ENCODE data around the gene MYL4.
"Not testable (repeated sequence)": the region's sequence is repeated elsewhere in the genome, so short reads cannot be mapped to it uniquely, and the experiment has no call there.

Gene MYL4

DNA sequence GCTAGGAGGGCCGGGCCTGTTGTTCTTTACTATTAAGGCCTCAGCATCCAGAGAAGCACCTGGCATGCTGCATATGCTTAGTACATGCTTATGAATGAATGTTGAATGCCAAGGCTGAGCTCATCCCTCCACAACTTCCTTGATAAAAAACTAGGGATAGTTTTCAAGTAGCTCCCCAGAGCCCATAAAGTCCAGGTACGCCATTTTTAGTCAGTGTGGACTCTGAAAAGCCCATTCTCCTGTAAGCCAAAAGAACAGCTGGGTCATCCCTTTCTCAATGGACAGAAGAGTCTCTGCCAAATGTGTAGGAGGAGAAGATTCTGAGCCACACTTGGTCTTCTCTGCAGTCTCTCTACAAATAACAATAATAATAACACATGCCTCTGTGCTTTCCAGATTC is 35.5 kb downstream of the MYL4 start:
- DNase-seq = no peak

DNA sequence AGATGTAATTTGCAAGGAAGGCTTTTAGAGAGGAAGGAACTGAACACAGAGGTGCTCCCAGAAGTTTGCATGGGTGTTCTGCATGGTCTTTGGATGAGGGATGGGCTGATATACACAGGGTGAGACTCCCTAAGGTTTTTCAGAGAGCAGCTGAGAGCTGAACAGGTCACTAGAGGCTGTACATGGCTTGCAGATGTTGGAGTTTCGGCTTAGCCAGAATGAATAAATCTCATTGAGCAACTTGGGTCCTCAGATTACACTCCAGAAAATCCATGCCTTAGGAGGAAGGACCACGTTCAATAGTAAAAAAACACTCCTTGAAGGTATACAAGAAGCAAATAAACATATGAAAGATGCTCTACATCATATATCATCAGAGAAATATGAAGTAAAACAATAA is 37.0 kb downstream of the MYL4 start:
- DNase-seq = no peak

GRCh38 chr17:47250855-47251254 is 41.7 kb downstream of the MYL4 start:
- no peak for DNase-seq

DNA sequence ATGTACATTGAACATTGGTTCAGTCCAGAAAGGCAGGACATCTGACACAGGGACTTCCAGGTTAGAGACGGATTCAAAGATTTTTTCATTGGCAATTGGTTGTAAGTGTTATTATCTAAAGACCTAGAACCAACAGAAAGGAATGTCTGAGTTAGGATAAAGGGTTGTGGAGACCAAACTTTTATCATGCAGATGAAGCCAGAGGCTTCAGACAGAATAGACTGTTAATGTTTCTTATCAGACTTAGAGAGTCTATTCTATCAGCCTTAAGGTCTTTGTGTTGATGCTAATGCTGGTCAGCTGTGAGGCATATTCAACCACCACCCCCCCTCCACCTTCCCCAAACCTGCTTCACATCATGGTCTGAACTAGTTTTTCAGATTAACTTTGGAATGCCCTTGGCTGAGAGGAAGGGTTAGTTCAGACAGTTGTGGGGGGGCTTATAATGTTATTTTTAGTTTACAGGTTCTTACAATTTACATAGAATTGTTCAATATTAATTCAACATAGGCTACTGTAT is 42.3 kb downstream of the MYL4 start:
- DNase-seq = no peak

- DNase-seq = no peak
Measured at GRCh38 chr17:47252209-47252608, 43.1 kb downstream of the MYL4 start.

DNA sequence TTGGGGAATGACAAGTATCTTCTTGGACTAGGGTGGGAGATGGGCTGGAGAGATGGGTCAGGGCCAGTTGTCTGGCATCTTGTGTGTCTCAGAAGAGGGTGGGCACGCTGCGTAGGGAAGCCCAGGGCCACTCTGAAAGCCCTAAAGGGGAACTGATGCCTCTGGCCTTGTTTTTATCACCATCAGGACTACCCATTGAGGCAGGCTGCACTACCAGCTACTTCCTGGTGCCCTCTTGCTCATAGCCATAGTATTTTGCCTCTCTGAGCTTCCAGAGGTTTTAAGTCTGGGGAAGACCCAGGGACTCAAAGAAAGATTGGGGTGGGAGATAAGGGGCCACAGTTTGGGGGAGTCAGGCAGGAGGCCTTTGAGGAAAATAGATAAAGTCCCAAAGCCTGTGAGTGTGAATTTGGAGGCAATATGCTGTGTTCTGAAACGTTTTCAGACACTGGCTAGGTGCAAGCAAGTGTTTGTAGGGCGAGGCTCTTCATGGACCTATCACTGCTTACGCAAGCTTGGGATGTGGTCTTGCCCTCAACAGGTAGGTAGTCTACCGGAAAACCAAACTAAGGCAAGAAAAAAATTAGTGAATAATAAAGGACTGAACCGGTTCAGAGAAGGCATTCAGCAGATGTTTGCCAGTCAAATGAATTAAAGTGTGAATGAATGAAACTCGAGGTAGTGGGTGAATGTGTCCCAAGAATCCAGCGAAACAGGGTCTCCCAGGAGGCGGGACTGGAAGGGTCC is 43.8 kb downstream of the MYL4 start:
- no peak for DNase-seq

DNA sequence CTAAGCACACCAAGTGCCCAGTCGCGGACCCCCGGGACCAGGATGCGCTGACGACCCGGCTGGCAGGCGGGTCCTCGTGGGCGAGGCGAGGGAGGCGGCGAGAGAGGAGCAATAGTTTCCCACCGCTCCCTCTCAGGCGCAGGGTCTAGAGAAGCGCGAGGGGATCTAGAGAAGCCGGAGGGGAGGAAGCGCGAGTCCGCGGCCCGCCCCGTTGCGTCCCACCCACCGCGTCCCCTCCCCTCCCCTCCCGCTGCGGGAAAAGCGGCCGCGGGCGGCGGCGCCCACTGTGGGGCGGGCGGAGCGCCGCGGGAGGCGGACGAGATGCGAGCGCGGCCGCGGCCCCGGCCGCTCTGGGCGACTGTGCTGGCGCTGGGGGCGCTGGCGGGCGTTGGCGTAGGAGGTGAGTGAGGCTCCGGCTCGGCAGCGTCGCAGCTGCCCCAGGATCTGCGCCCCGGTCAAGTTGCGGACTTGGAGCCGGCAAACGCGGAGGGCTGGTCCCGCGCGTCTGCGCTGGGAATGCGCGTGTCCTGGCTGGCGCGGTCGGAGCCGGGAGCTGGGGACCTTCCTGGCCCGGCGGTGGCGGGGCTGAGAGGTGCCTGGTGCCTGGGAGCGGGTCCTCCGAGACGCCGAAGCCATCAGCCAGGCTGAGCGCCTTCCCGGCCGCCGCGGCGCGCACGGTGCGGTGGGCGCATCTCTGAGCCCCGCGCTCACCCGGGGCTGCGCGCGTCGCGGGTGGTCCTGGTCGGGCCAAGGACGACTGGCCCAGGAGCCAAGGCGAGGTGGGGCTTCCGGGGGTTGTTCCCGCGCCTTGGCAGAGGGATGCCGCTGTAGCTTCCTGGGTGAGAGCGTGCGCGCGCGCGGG is 44.6 kb downstream of the MYL4 start, which contains the start of gene ITGB3:
TSS of gene ITGB3 (plus strand) at position 287 of the 862 bp plus-strand sequence. CDS start at position 322, 35 bp downstream.
- DNase-seq = peak; percentile 54

GRCh38 chr17:47254403-47254943 is 45.3 kb downstream of the MYL4 start:
- no peak for DNase-seq

DNA sequence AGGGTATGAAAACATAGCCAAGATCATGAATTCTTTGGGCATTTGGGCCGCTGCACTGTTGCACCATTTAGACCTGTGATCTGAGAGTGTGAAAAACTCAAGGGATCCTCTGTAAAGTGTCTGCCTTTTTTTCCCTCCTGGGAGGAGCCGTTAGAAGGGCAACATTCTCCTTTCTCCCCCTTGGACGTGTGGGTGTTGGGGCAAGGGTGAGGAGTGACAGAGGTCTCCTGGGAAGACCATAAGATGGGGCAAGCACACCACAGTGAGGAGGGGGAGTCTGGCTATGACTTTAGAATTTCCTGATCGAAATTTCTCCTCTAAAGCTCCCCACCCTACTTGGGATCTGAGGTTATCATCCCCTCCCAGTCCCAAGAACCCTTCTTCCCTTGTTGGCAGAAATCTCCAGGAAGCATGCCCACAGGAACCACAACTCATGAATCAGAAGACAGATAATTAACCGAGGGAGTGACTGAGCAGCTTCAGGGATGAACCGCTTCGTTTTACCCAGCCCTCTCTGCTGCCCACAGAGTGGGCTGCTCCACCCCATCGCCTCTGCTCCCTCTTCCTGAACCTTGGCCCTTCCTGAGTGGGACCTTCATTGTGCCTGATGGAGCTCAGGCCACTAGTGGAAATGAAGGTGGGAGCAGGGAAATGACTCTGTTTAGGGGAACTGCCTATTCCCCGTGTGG is 48.6 kb downstream of the MYL4 start:
- no peak for DNase-seq

DNA sequence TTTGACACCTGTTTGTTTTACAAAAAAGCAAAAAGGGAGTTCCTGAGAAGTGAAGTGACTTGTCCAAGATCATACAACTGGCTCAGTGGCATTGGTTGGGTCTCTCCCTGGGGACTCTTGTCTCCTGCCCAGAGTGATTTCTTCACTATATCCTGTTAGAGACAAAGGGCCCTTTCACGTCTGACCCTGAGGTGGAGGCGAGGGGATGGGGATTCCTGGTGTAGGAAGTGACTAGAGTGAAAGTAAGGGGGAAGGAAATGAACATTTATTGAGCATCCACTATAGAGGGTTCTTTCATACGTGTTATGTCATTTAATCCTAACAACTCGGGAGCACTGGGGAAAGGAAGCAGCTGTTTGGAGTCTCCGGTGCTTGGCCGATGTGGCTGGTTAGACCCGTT is 53.4 kb downstream of the MYL4 start:
- no peak for DNase-seq

DNA sequence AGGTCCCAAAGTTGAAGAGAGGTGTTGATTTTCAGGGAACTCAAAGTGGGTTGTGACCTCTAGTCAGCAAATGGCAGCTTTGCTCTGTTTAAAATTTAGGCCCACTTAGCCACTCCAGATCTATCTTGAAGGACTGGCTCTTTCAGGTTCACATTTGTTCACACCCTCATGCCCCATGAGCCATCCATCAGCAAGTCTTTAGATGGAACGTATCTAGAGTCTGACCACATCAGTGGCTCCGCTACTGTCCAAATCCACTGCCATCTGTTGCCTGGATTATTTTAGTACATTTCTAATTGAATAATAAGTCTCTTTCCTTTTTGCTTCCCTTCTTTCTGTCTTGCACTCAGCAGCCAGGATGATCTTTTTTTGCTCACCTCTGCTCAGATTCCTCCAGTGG is 55.0 kb downstream of the MYL4 start:
- no peak for DNase-seq

DNA sequence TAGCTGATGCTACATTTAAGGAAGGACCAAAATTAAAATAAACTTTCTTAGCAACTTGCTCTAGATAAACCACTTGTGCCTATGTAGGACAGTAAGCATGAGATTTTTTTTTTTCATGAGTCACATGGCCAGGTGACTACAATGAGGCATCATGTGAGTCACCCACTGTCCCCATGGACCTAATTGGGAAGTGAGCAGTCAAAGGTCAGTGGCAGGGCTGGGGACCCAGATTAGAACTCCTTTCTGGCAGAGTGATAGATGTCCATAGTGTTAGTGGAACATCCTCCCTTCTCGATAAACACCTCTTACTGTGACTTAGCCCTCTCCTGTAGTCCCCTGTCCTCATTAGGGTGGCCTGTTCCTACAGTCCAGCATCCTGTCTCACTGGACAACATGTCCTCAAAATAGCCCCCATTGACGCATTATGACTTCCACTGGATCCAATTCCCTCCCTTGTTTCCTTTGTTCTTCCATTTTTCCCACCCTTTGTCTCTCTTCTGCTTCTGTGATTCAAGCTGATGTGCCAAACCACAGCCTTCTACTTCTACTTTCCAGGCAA is 56.9 kb downstream of the MYL4 start:
- DNase-seq = no peak

GRCh38 chr17:47266782-47267181 is 57.6 kb downstream of the MYL4 start:
- no peak for DNase-seq

GRCh38 chr17:47267354-47267828 is 58.2 kb downstream of the MYL4 start:
- DNase-seq = no peak

DNA sequence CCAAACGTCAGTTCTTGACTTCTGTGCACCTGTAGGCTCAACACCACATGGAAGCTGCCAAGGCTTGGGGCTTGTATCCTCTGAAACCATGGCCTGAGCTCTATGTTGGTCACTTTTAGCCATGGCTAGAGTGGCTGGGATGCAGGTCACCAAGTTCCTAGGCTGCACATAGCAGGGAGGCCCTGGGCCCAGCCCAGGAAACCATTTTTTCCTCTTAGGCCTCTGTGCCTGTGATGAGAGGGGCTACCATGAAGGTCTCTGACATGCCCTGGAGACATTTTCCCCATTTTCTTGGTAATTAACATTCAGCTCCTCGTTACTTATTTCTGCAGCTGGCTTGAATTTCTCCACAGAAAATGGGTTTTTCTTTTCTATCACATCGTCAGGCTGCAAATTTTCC is 59.8 kb downstream of the MYL4 start:
- DNase-seq = not testable (repeated sequence)

DNA sequence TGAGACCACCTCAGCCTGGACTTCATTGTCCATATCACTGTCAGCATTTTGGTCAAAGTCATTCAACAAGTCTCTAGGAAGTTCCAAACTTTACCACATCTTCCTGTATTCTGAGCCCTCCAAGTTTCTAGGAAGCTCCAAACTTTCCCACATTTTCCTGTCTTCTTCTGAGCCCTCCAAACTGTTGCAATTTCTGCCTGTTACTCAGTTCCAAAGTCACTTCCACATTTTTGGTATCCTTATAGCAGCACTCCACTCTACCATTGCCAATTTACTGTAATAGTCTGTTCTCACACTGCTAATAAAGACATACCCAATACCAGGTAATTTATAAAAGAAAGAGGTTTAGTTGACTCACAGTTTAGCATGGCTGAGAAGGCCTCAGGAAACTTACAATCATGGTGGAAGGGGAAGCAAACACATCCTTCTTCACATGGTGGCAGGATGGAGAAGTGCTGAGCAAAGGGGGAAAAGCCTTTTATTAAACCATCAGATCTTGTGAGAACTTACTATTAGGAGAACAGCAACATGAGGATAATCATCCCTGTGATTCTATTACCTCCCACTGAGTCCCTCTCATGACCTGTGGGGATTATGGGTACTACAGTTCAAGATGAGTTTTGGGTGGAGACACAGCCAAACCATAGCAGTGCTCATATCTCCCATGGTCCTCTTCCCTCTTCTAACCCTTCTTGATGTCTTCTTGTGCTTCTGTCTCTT is 60.6 kb downstream of the MYL4 start:
- not testable (repeated sequence) for DNase-seq

- DNase-seq = no peak
Measured at GRCh38 chr17:47270946-47271705, 62.0 kb downstream of the MYL4 start.

DNA sequence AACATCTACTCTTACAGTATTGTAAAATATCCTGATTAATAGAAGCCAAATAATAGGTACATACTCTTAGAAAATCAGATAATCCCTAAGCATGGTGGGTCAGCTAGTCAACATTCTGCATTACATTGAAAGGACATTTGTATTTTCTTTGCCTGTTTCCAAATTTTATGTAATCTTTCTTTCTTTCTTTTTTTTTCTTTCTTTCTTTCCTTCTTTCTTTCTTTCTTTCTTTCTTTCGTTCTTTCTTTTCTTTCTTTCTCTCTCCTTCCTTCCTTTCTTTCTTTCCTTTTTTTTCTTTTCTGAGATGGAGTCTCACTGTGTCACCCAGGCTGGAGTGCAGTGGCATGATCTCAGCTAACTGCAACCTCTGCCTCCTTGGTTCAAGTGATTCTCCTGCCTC is 63.3 kb downstream of the MYL4 start:
- DNase-seq = no peak

- DNase-seq = no peak
Measured at GRCh38 chr17:47273245-47273644, 64.1 kb downstream of the MYL4 start.

All from NCI-H1105 treated with DMSO at 0.1 percent for 48 hours (cell line).